Activated T-cell treated with anti-CD3 and anti-CD28 coated beads, Interleukin-2, amount 50 U/mL, for 48 hours (primary cell): ENCODE data around the gene NRCAM.

Experiments used
- DNase-seq, 2 experiments: peaks; one replicate each; pipeline ENCODE4 v3.0.0-alpha.2; 2020

The NRCAM gene

GRCh38 chr7:108335269-108335918 is 120.8 kb downstream of the NRCAM start:
- DNase-seq = no peak

- no peak for DNase-seq
Measured at GRCh38 chr7:108332937-108333336, 123.3 kb downstream of the NRCAM start.

GRCh38 chr7:108331971-108332370 is 124.3 kb downstream of the NRCAM start:
- DNase-seq = no peak

GRCh38 chr7:108330227-108330626 is 126.0 kb downstream of the NRCAM start:
- DNase-seq = no peak

GRCh38 chr7:108329514-108329913 is 126.7 kb downstream of the NRCAM start:
- DNase-seq = no peak

GRCh38 chr7:108328174-108328651 is 128.0 kb downstream of the NRCAM start:
- DNase-seq = no peak

GRCh38 chr7:108327353-108327752 is 128.9 kb downstream of the NRCAM start:
- DNase-seq = no peak

- DNase-seq = no peak
Measured at GRCh38 chr7:108326938-108327337, 129.3 kb downstream of the NRCAM start.

GRCh38 chr7:108324053-108325038 is 131.9 kb downstream of the NRCAM start:
- DNase-seq = no peak

GRCh38 chr7:108322925-108323832 is 133.1 kb downstream of the NRCAM start:
- DNase-seq = no peak

GRCh38 chr7:108322046-108322445 is 134.2 kb downstream of the NRCAM start:
- DNase-seq = no peak

GRCh38 chr7:108321359-108321758 is 134.9 kb downstream of the NRCAM start:
- DNase-seq = no peak

GRCh38 chr7:108316708-108317107 is 139.5 kb downstream of the NRCAM start:
- DNase-seq = no peak

- DNase-seq = no peak
Measured at GRCh38 chr7:108314551-108314950, 141.7 kb downstream of the NRCAM start.

GRCh38 chr7:108314049-108314448 is 142.2 kb downstream of the NRCAM start:
- no peak for DNase-seq

GRCh38 chr7:108313086-108313485 is 143.2 kb downstream of the NRCAM start:
- DNase-seq = no peak

GRCh38 chr7:108311446-108312168 is 144.6 kb downstream of the NRCAM start:
- DNase-seq = no peak

- no peak for DNase-seq
Measured at GRCh38 chr7:108310351-108310750, 145.9 kb downstream of the NRCAM start.

- DNase-seq = no peak
Measured at GRCh38 chr7:108308903-108309302, 147.3 kb downstream of the NRCAM start.

GRCh38 chr7:108308276-108308675 is 148.0 kb downstream of the NRCAM start:
- no peak for DNase-seq

GRCh38 chr7:108307595-108307994 is 148.6 kb downstream of the NRCAM start:
- DNase-seq = no peak

- no peak for DNase-seq
Measured at GRCh38 chr7:108307194-108307593, 149.0 kb downstream of the NRCAM start.
